HG03045 (cell line): ENCODE data around the gene LPAR1.
"Not testable (repeated sequence)": the region's sequence is repeated elsewhere in the genome, so short reads cannot be mapped to it uniquely, and the experiment has no call there.

ENCODE experiments used
- ATAC-seq: cut with Tn5 transposase; IDR thresholded peaks from one replicate; pipeline ENCODE4 v1.9.1; 2021; ENCODE audit warnings: mild to moderate bottlenecking, moderate library complexity; ENCODE audit not compliant: unreplicated experiment

LPAR1 gene

DNA sequence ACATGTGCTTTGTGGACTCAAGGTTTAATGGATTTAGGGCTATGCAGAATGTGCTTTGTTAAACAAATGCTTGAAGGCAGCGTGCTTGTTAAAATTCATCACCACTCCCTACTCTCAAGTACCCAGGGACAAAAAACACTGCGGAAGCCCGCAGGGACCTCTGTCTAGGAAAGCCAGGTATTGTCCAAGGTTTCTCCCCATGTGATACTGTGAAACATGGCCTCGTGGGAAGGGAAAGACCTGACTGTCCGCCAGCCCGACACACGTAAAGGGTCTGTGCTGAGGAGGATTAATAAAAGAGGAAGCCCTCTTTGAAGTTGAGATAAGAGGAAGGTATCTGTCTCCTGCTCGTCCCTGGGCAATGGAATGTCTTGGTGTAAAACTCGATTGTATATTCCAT lies 211.9 kb downstream of the LPAR1 start:
- not testable (repeated sequence) for ATAC-seq

- ATAC-seq = no peak
These were observed 212.3 kb downstream of the LPAR1 start for GRCh38 chr9:110825950-110826349.

GRCh38 chr9:110825129-110825528 lies 213.1 kb downstream of the LPAR1 start:
- ATAC-seq = not testable (repeated sequence)
